Hematopoietic multipotent progenitor cell treated with erythropoietin and hydrocortisone succinate and interleukin-3 and kit ligand, for 15 days (in vitro differentiated cells): ENCODE results near the gene DOCK4.

Experiments
- DNase-seq: peaks from one replicate; pipeline ENCODE4 v3.0.0-alpha.2; 2015; ENCODE audit warnings: low spot score

The DOCK4 gene

DNA sequence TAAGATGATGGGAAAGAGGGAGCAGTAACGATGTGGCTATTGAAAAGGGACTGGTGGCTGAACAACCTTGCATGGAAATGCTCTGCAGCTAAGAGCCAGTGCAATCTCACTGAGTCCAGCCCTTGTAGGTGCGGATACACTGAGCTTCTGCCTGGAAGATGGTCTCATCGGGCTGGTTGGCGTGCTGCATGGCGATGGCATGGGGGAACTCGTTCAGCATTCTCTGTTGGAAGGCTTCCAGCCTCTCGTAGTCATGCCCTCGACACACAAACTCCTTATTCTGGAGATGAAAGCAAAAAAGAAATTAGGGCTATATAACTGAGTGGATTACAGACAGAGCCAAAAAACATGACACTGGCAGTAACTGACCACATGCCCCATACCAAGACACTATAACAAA lies 446.2 kb downstream of the DOCK4 start:
- DNase-seq = no peak

DNA sequence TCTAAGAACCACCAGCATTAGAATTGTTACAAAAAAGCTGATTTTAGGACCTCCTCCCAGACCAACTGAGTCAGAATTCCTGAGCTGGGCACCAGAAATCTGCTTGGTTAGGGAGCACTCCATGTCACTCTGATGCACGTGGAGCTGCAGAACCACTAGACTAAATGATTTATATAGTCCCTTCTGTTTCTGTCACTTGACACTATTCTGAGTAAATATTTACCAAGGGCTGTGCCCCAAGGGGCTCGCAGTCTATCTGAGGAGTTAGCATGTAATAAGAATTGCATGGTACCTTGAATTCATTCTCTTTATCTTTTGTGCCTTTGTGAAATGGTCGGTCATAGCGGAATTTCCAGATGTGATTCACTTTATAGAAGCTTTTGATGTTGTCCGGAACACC lies 447.9 kb downstream of the DOCK4 start:
- no peak for DNase-seq

DNA sequence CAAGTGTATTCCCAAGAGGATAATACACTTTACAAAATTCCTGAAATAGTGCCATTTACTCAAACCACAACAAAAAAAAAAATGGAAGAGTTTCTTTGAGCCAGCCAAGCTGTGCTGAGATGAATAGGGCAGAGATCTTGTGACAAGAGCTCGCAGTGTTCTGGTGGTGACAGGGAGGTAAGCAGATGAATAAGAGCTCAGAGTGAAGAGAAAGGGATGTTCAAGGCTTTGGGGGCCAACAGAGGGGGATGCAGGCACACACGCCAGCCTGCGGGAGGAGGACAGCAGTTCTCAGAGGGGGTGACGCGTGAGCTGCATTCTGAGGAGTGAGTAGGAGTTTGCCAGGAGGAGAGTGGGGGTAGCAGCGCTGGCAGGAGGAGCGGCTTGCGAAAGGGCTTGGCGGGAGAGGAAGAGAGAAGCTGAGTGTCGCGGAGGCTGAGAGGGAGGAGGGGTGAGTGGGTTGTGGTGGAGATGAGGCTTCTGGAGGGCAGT lies 449.5 kb downstream of the DOCK4 start:
- DNase-seq = no peak

DNA sequence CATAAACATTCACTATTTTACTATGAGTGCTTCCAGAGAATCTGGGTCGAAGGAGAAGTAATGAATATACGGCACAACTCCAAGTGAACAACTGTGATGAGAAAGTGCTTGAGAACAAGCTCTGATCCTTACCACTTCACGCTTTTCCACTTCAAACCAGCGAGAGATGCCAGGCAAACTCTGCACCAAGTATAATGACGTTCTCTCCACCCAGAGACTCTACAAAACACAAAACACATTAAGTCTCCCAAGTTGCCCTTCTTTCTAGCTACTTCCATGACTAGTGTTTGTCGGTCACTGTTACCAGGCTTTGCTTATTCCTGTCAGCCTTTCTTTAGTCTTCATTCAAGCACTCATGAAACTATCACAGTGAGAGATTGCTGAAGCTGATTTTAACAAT lies 450.8 kb downstream of the DOCK4 start:
- DNase-seq = no peak

DNA sequence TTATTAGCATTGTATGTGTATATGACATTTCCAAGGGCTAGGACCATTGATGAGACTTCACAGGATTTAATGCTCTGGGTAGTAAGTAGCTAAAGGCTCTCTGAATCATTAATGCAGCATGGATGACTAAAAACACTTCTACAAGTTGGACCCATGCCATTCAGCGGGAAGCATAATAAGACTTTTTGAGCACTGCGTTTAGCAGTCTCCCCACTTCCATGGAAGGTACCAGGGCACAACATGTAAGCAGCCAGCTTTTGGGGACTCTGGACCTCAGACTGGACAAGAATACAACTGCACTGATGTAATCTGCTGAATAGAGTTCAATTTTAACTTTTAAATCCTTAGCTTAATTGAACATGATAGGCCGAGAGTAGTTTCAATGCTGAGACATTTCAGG lies 452.2 kb downstream of the DOCK4 start:
- DNase-seq = no peak

DNA sequence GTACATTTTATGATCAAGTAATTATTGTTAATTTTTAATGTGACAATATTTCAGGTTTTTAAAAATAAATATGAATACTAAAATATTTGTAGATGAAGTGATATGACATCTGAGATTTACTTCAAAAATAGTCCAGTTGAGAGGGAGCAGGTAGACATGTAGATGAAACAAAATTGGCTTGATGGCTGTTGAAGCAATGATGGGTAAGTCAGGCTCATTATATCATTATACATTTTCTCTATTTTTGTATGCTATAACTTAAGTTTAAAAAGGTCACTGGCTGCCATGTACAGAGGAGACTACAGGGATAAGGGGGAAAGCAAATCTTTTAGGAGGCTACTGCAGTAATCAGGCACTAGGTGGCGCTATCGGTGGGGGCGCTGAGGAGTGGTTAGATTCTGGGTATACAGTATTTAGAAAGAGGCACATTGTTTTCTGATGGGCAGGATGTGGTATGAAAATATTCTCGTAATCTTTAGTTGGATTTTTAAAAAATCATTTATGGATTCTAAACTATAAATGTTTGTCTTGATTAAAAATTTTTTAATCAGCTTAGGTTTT lies 454.1 kb downstream of the DOCK4 start:
- peak; percentile 38 for DNase-seq

DNA sequence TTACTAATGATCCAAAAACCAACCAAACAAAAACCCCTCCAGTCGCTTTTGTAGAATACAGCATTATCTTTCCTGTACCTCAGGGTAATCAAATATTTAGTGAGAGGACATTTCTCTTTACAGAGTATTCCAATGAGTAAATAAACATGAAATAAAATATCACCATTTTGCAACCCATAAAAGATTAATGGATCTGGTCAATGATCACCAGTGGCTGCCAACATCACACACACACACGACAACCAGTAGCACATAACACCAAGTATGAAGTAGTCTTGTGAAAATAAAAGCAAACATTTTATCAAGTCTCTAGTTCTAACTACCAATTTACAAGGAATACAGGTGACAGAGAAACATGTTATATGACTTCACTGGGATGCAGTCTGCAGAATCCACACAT lies 455.3 kb downstream of the DOCK4 start:
- DNase-seq = no peak

DNA sequence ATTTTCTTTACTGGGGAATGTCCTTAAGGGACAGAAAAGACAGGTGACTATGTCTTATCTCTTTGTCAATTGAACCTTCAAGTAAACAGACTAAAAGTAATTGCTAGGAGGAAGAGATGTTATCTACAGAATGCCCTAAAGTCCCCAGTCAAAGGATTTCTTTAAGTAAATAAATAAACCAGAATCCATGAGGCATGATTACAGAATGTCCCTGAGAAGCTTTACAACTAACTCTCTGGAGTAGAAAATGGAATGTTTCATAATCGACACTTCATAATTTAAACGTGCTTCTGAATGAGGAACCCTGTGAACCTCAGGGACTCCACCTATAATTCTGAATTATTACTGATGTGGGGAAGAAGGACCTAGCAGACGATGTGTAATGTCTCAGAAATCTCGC lies 456.0 kb downstream of the DOCK4 start:
- no peak for DNase-seq

DNA sequence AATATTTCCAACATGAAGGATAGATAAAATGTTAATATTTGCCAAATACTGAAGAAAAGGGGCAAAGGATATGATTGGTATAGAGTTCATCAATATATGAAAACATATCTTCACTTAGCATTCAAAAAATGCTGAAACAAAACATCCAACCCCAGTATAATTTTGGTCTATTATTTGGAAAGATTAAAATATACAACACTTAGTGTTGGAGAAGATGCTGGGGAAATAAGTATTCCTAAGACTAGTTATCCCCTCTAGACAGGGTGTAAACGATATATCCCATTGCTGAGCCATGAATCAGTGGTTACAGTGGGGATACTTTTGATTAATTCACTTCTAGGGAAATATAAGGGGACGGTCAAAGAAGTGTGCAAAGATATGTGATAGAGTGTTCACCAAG lies 456.6 kb downstream of the DOCK4 start:
- DNase-seq = no peak

DNA sequence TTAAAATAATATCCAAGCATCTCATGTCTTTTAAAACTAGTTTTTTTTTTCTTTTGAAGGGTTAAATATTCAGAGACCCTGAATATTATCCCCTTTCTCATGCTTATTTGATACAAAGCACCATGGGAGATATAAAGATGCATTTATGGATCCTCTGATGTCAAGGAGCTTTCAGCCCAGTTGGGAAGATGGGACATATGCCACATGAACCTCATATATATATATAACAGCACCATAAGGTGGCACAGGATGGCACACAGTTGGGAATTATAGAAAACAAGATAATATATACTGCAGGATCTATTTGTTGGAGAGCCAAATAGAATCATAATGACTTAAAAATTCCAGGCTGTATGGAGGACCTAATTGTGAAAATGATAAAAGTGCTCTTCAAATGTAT lies 458.5 kb downstream of the DOCK4 start:
- no peak for DNase-seq

DNA sequence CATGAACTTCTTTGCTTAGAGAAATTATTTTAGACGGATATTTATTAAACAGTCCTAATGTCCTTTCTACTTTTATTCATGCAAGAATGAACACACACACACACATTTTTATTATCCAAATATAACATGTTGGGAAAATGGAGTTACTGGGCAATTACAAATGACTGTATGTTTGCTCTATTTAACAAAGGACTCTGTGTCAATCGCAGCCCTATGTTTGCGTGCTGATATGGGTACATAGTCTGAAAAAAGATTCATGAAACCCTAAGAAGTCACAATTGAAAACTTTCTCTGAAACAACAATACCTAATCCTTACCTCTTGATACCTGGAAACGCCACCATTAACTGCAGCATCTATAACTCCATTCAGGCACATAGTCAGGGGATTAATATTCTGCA lies 459.2 kb downstream of the DOCK4 start:
- no peak for DNase-seq

DNA sequence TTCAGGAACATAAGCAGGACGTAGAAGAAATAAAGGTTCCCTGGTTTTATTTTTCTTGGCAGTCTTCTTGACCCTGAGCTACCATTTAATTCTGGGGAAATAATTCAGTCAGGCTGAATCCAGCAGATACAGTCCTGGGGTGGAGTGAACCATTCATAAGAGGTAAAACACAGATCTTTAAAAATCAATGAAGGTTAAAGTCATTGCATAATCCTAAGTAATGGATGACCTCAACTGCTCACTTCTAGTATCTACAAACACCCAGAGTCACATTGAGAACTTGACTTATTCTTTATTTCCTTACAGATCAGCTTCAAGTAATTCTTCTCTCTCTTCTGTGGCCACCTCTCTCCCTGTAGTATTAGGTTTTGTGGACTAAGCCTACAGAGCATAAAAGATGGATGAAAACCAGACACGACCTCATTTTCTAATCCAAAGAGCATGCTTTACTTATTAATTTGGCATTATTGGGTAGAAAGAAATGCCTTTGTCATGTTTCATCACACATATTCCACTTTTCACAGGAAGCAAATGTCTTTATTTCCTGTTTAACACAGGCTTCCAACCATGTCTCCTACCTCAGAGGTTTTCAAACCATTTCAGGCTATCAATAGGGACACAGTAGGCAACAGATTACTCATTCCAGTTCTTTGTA lies 461.6 kb downstream of the DOCK4 start:
- no peak for DNase-seq

DNA sequence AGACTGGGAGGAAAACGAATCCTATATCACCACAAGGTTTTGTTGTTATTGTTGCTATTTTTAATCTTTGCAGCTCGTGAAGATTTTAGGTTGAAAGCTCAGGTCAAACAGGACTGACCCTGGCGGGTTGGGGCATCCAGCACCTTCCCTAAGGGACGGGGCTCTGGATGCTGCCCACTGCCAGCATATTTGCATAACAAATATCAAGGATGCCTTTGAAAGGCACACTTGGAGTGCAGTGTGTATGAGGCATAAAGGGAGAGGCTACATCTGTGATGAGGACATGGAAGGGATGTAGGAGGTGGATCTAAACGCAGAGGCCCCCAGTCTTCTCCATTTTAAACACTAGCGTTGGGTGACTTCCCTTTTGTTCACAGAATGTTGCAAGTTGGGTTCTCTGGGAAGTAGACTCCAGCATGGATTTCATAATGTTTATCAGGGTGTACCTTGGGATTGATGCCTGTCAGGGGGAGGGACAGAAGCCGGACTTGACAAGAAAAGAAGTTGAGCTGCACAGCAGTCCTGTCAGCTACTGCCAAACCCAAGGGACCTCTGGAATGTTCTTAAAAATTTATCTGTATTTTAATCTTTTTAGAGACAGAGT lies 462.9 kb downstream of the DOCK4 start:
- DNase-seq = no peak

DNA sequence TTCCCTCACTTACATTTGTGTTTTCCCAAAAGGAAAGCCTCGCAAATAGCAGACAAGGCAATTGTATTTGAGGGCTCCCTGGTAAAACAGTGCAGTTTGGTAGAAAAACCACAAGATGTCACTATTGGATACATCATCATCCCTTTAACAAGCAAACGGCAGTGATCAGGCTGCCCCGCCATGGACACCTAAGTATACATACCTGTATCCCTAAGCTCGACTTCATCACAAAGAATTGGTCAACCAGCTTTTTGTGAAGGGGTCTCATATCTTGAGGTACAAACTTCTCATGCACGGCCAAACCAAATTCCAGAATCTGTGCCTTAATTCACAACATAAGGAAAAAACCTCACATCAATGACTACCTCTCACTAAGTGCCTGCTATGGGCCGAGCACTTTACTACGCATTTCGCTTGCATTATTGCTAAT lies 464.4 kb downstream of the DOCK4 start:
- peak; percentile 22 for DNase-seq

DNA sequence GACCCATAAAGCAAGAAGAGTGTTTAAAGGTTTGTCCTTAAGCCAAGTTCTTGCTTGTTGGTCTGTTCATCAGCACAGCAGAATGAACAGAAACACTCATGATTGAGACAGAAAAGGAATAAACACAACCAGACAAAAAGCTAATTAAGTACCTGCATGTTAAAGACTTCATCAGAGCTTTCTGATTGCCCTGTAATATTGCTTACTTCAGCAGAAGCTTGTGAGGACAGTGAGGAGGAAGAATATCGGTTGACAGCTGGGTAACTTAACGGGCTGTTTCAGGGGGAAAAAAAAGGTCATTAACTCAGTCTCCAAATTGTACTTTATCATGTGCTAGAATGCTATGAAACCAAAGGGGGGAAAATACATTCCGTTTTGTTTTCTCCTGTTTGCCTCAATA lies 465.3 kb downstream of the DOCK4 start:
- DNase-seq = no peak

DNA sequence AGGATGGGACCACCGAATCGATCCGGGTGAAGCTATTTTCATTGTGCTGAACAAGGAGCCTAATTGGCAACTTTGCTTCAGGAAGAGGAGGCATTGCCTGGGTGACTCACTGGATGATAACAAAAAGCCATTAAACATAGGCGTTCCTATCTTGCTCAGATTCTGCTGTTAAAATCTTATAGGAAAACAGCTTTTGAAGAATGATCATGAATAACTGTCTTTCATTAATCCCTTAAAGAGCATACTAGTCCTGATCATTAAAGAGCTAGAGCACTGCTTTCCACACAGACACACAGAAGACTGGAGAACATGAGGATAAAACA lies 469.7 kb downstream of the DOCK4 start:
- no peak for DNase-seq

DNA sequence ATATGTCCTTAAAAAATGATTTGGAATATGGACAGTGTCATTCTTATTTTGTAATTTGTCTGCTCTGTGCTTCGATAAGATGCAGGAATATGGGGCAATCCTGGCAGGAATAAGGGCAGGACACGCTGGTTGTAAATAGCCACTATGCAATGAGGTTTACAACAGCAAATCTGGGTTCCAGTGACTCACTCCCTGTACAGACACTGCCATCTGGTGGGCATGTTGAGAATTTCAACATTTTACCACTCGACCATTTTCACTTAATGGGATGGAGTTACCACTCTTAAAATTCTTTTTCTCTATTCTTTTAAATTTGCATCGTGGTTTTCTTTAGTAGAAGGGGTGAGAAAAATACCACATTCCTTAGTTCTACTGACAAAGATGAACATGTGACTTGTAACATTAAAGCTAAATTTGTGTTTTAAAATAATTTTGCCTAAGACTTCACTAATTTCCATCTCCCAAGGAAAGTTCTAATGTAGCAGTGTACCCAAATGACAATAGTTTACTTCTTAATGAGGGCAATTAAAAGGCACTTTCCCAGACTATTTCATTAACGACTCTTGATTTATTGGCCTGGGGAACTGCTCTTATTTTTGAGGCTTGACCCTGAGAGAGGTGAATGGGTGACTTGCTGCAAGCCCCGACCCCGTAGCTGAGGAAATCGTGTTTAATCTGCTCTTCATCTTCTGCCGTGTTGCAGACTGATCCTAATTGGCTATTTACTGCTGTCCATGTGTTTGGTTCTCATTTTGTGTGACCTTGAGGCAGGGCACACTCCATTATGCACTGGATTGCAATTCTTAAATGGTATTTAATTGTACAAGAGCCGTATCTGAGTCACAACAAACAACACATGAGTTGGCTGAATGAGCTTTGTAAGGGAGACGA lies 470.3 kb downstream of the DOCK4 start:
- DNase-seq = peak; percentile 63

DNA sequence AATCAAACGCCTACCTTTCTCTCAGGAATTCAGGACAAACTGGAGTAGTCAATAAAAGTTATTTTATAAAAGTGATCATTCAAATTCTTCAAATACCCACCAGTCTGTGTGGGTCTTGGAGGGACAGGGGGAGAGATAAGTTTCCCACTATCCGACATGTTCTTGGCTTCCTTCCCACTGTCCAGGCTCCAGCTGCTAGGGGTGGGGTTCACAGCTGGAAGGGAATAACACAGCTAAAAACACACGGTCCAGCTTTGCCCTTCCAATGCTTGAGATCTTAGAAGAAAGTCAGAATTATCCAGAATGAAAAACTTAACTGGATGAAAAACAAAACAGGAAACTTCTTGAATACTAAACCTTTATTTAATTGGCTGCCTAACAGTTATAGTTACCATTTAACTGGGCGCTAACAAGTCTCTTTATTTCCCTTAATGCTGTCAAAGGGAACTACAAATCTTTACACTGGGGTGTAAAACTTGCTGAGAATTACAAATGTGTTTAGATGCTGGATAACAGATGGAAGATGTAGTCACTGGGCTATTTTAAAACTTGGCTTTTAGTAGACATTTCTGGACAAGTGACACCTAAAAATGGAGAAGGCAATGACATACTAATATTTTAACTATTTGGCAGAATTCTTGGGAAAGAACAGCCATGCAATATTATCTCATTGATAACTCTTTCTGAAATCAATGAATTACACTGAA lies 471.1 kb downstream of the DOCK4 start:
- DNase-seq = no peak

DNA sequence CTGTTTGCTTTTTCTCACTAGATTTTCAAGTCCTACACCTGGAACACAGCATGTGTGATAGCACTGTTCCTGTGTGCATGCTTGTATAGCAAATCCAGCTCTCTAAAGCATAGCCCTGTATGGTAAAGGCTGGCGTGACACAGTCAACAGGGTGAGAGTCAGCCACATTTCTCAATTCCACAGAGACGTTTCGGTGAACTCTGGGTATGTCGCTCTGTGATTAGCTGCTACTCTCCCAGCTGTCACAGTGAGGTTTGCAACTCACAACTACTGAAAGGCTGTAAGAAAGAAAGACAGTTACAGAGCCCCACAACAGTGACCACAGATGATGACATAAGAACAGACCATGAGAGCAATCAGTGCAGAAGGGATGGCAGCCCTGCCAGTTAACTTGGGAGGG lies 473.3 kb downstream of the DOCK4 start:
- no peak for DNase-seq

DNA sequence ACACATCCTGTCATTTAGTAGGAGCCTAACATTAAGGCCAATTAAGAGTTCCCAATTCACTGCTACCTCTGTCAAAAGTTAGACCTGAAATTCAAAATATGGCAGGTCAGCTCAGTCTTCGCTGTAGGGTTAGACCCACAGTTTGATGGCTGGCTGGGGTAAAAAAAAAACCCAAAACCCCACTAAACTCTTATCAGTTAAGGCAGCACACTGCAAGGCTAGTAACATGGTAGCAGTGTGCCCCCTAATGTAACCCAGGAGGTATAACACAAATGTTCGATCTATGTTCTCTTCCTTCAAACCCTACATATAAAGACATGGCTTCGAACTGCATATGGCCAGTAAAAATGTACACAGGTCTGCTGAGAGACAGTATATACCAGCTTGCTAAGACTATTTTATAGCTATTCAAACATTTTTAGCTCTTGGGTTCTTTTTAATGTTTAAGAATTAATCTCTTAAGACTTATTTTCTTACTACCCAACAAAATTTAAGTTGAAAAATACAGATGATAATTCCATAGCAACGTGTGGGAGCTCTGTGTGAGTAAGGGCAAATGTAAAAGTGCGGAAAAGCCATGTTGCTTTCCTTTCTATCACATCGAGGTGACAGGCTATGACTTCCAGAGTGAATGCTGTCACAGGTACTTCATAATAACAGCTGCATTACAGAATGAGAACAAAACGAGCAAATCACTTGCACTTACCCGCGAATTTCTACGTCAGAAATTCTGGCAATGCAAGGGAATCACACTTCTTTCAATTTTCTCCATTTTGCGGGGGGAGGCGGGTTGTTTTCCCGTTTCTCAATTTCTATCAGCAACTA lies 475.5 kb downstream of the DOCK4 start:
- DNase-seq = peak; percentile 9

DNA sequence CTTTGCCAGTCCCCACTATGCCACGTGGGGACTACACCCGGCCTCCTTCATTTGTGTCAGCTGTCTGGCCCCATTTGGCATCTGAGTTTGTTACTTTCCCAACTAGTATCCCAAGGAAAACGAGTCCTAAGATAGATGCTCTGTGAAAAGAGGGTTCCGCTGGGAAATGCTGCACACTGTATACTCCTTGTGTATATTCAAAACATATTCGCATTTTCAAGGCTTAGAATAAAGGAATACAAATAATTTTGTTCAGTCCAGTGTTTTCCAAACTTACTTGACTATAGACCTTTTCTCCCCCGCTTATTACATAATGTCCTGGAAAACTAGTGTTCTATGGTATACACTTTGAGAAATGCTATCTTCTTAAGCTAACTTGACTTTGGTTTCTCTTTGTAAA lies 476.1 kb downstream of the DOCK4 start:
- DNase-seq = no peak
